DMS79 treated with DMSO at 0.1 percent for 48 hours (cell line): Measurements from ENCODE around the gene GLS.
"Not testable (repeated sequence)": the region's sequence is repeated elsewhere in the genome, so short reads cannot be mapped to it uniquely, and the experiment has no call there.

Source experiments
- DNase-seq: peaks from one replicate; lab custom pipeline; 2025; lab: John Stamatoyannopoulos, UW

The GLS gene

GRCh38 chr2:190880378-190881083 lies at the start of gene GLS:
Gene GLS, plus strand, starts transcription at chr2:190880821. Its CDS starts 264 bp downstream, at chr2:190881085.
- peak; percentile 95 for DNase-seq

GRCh38 chr2:190831941-190832340 lies 48.7 kb upstream of the GLS start:
- DNase-seq: no peak

GRCh38 chr2:190834890-190835208 lies 45.8 kb upstream of the GLS start:
- no peak for DNase-seq

GRCh38 chr2:190835303-190835930 lies 45.2 kb upstream of the GLS start:
- DNase-seq: no peak

GRCh38 chr2:190836767-190837166 lies 43.9 kb upstream of the GLS start:
- no peak for DNase-seq

- no peak for DNase-seq
Measured at GRCh38 chr2:190837420-190837819, 43.2 kb upstream of the GLS start.

- no peak for DNase-seq
Measured at GRCh38 chr2:190837952-190838361, 42.7 kb upstream of the GLS start.

GRCh38 chr2:190838492-190838910 lies 42.1 kb upstream of the GLS start:
- DNase-seq: no peak

GRCh38 chr2:190840569-190841172 lies 40.0 kb upstream of the GLS start:
- peak; percentile 88 for DNase-seq

GRCh38 chr2:190841707-190842505 lies 38.7 kb upstream of the GLS start:
- DNase-seq: no peak

GRCh38 chr2:190842606-190843104 lies 38.0 kb upstream of the GLS start:
- DNase-seq: no peak

GRCh38 chr2:190843890-190844699 lies 36.5 kb upstream of the GLS start:
- no peak for DNase-seq

- no peak for DNase-seq
Measured at GRCh38 chr2:190844700-190845401, 35.8 kb upstream of the GLS start.

GRCh38 chr2:190846746-190847145 lies 33.9 kb upstream of the GLS start:
- peak; percentile 84 for DNase-seq

- DNase-seq: peak; percentile 34
Measured at GRCh38 chr2:190847504-190848081, 33.0 kb upstream of the GLS start.

GRCh38 chr2:190849774-190850173 lies 30.8 kb upstream of the GLS start:
- DNase-seq: no peak

- not testable (repeated sequence) for DNase-seq
Measured at GRCh38 chr2:190853022-190853421, 27.6 kb upstream of the GLS start.

GRCh38 chr2:190853531-190854383 lies 26.9 kb upstream of the GLS start:
- no peak for DNase-seq

GRCh38 chr2:190854726-190855125 lies 25.9 kb upstream of the GLS start:
- DNase-seq: no peak

GRCh38 chr2:190855245-190855644 lies 25.4 kb upstream of the GLS start:
- no peak for DNase-seq
